Endothelial cell of umbilical vein (primary cell): ENCODE measurements around the gene CPNE7. TPM values are rescaled to one million over a fixed set of nuclear protein-coding genes. Genes with fewer than 3 reads are reported as not detected.

ENCODE experiments used
- BruUV-seq: library from RNA; stranded (reverse); fragments of 400-500 nt; replicated peaks from 2 replicates; lab custom pipeline; 2021; lab: Mats Ljungman, UMichigan
- CTCF ChIA-PET: fragments of 300-600, 350-600 bp; sonication (Branson Sonifier 250); formaldehyde crosslinking; loops from one replicate; lab custom pipeline; 2021; ENCODE audit warnings: antibody characterized with exemption, inconsistent platforms; lab: Charles Lee
- POLR2A ChIA-PET: fragments of 300-600, 350-600 bp; sonication (Branson Sonifier 250); formaldehyde crosslinking; loops from one replicate; lab custom pipeline; 2021; ENCODE audit warnings: antibody characterized with exemption, inconsistent platforms; lab: Charles Lee
- DNase-seq: peaks from one replicate; pipeline ENCODE4 v3.0.0-alpha.2; 2011; ENCODE audit warnings: low read depth, low spot score
- FAIRE-seq: peaks from 2 replicates; lab custom pipeline; 2011; peaks lifted over from hg19 to GRCh38; lab: Jason Lieb, UNC
- H2AFZ ChIP-seq: 2 replicates; pipeline ENCODE4 v1.6.0; 2012; ENCODE audit warnings: low read depth, low read length, control low read depth, inconsistent platforms
- H3K27ac ChIP-seq: 2 replicates; pipeline ENCODE4 v1.5.1; 2011; ENCODE audit warnings: low read depth, mild to moderate bottlenecking, control low read depth, low read length, moderate library complexity; ENCODE audit not compliant: insufficient read depth
- H3K27me3 ChIP-seq, 2 experiments: 2 replicates each; pipeline versions ENCODE4 v1.6.0 to v1.6.1; 2011; ENCODE audit warnings: low read length in 2 of 2, mixed read lengths in 1 of 2; ENCODE audit not compliant: control insufficient read depth in 2 of 2, insufficient read depth in 2 of 2
- H3K36me3 ChIP-seq, 2 experiments: 2 replicates in 1 of 2; 3 replicates in 1 of 2; pipeline ENCODE4 v1.5.1; 2011; ENCODE audit warnings: low read length in 2 of 2, mild to moderate bottlenecking in 1 of 2, moderate library complexity in 1 of 2; ENCODE audit not compliant: control insufficient read depth in 2 of 2, insufficient read depth in 2 of 2; ENCODE audit errors: extremely low read depth in 1 of 2
- H3K4me1 ChIP-seq: 3 replicates; pipeline ENCODE4 v1.5.1; 2011; ENCODE audit warnings: mild to moderate bottlenecking, low read length; ENCODE audit not compliant: control insufficient read depth, insufficient read depth; ENCODE audit errors: extremely low read depth
- H3K4me2 ChIP-seq: 2 replicates; pipeline ENCODE4 v1.6.1; 2011; ENCODE audit warnings: low read length, control low read depth, mixed read lengths; ENCODE audit not compliant: insufficient read depth
- H3K4me3 ChIP-seq, 3 experiments: fragments of 200-600 bp in 1 of 3; sonication (generic), shearing (Covaris generic) in 1 of 3; replicated peaks in 1 of 3; 2 replicates each; pipeline ENCODE4 v1.5.1; 2011 to 2016; ENCODE audit warnings: control low read depth in 3 of 3, low read length in 3 of 3, mild to moderate bottlenecking in 2 of 3, inconsistent platforms in 1 of 3, low read depth in 1 of 3, moderate library complexity in 1 of 3; ENCODE audit not compliant: insufficient read depth in 1 of 3
- H3K79me2 ChIP-seq: 2 replicates; pipeline ENCODE4 v1.6.0; 2012; ENCODE audit warnings: low read length, inconsistent platforms; ENCODE audit not compliant: control insufficient read depth, insufficient read depth
- H3K9ac ChIP-seq: replicated peaks from 2 replicates; pipeline ENCODE3; 2011; ENCODE audit warnings: low read length, control low read depth; ENCODE audit not compliant: insufficient read depth; ENCODE audit errors: extremely low read depth
- H3K9me1 ChIP-seq: replicated peaks from 3 replicates; pipeline ENCODE4 v1.6.0; 2011; ENCODE audit warnings: mild to moderate bottlenecking, low read length; ENCODE audit not compliant: control insufficient read depth, insufficient read depth; ENCODE audit errors: extremely low read depth
- H3K9me3 ChIP-seq: replicated peaks from 2 replicates; pipeline ENCODE4 v1.5.1; 2012; ENCODE audit warnings: low read length, inconsistent platforms; ENCODE audit not compliant: control insufficient read depth, insufficient read depth
- H4K20me1 ChIP-seq: replicated peaks from 2 replicates; pipeline ENCODE3; 2011; ENCODE audit warnings: mild to moderate bottlenecking, low read length; ENCODE audit not compliant: control insufficient read depth, insufficient read depth; ENCODE audit errors: extremely low read depth
- EZH2 ChIP-seq: IDR thresholded peaks from 2 replicates; pipeline ENCODE4 v1.6.1; 2012; ENCODE audit warnings: borderline replicate concordance, low read depth, mild to moderate bottlenecking, moderate library complexity, low read length, inconsistent platforms; ENCODE audit not compliant: severe bottlenecking
- FOS ChIP-seq: IDR thresholded peaks from 2 replicates; pipeline ENCODE4 v1.6.1; 2011; ENCODE audit warnings: mild to moderate bottlenecking, low read length, moderate library complexity, borderline replicate concordance; ENCODE audit not compliant: insufficient read depth
- GATA2 ChIP-seq: IDR thresholded peaks from 2 replicates; pipeline ENCODE4 v1.7.0; 2011; ENCODE audit warnings: low read depth, mild to moderate bottlenecking, moderate library complexity, mixed read lengths, low read length; ENCODE audit not compliant: insufficient read length, insufficient read depth
- JUN ChIP-seq: IDR thresholded peaks from 2 replicates; pipeline ENCODE4 v1.6.1; 2011; ENCODE audit warnings: borderline replicate concordance, low read depth; ENCODE audit not compliant: insufficient read length, insufficient read depth
- MYC ChIP-seq: IDR thresholded peaks from one replicate; pipeline ENCODE4 v1.6.1; 2011; ENCODE audit warnings: mild to moderate bottlenecking, low read depth, low read length
- POLR2A ChIP-seq: IDR thresholded peaks from 2 replicates; pipeline ENCODE4 v1.6.1; 2012; ENCODE audit warnings: low read depth, mild to moderate bottlenecking, control low read depth, low read length
- POLR2AphosphoS5 ChIP-seq: IDR thresholded peaks from 2 replicates; pipeline ENCODE4 v1.6.1; 2012; ENCODE audit warnings: low read depth, mild to moderate bottlenecking, control low read depth, low read length, moderate library complexity; ENCODE audit not compliant: insufficient read depth
- dilution Hi-C: fragments of 300-500 bp; cut with MboI; formaldehyde crosslinking; loops from one replicate; pipeline ENCODE4 v1.15.0; 2019; ENCODE audit warnings: low sequenced_read_pairs; ENCODE audit not compliant: extremely low pct_ligation_motif_present
- intact Hi-C: fragments of 100-400 bp; cut with micrococcal nuclease; formaldehyde crosslinking; loops from one replicate; pipeline ENCODE4 v1.10.0; 2022
- polyA plus RNA-seq, 4 experiments: library from polyadenylated mRNA; depleted of rRNA in 3 of 4; stranded (reverse) in 3 of 4; unstranded in 1 of 4; fragments of >200 nt; gene quantifications; 2 replicates each; pipeline versions ENCODE4 v1.2.1 to v1.2.3, GENCODE V29; 2011 to 2012; ENCODE audit warnings: missing spikeins in 1 of 4
- total RNA-seq: library from RNA; stranded (reverse); gene quantifications from 2 replicates; pipeline ENCODE4 v1.2.3, GENCODE V29; 2021
- TF ChIP-seq, protein P1 (sequence below), 2 donors: IDR thresholded peaks; 1 replicate in 1 of 2; 2 replicates in 1 of 2; pipeline ENCODE4 v1.5.1; 2011; ENCODE audit warnings: low read length in 2 of 2, mild to moderate bottlenecking in 2 of 2, moderate library complexity in 2 of 2, control low read depth in 1 of 2, inconsistent platforms in 1 of 2, low read depth in 1 of 2; ENCODE audit not compliant: insufficient read depth in 1 of 2; ENCODE audit errors: extremely low read depth in 1 of 2
- TF ChIP-seq, protein P2 (sequence below): IDR thresholded peaks from 2 replicates; pipeline ENCODE4 v1.6.1; 2011; ENCODE audit not compliant: insufficient read depth, insufficient read length

CPNE7 gene
- total and polyA plus RNA-seq, 2 donors (not counting 3 experiments of a cell fraction or from before 2014, with no cell fraction given), result 2.0 to 5.9 TPM

DNA sequence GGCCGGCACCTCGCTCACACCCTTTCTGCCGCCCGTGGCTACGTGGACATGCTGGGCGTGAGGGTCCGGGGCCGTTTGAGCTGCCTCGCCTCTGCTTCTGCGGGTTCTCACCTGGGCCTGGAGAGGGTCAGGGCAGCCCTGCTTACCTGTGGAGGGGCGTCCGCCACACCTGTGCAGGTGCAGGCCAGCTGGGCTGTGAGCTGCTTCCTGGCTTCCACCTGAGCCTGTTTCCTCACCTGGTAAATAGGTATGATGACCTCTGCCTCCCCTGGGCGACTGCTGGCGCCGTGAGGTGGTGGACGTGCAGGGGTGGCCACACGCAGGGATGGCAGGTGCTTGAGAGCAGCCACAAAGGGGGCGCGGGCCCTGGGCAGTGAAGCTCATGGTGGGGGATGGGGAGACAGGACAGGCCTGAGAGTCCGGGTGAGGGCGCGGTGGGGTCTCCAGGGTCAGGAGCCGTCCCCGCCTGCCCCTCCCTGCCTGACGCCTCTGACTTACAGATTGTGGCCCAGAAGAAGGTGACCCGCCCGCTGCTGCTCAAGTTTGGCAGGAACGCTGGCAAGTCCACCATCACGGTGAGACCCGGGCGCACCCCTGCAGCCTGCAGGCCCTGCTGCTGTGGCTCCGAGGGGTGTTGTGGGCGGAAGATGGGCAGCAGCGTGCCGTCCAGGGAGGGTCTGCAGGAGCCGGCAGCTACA, 7.8 kb downstream of the CPNE7 start:
- Histone ChIP-seq H3K4me3 (no peak overlapping the region), H3K4me2 (no peak overlapping the region), H3K4me1 (peaks cover 18% of the 10 kb centered on the region), H3K79me2 (no peaks in the 10 kb centered on the region), H3K27me3 (no peaks in the 10 kb centered on the region), H3K9ac (no peak overlapping the region), H3K9me3 (no peaks in the 10 kb centered on the region), H3K27ac (no peak overlapping the region), H3K36me3 (no peaks in the 10 kb centered on the region), H2AFZ (no peak overlapping the region), H4K20me1 (no peaks in the 10 kb centered on the region), H3K9me1 (no peaks in the 10 kb centered on the region)
- intact Hi-C loops (loop anchor here (5.0 kb wide), 1 partner anchor 39 kb away; no protein-coding TSS in a partner anchor), dilution Hi-C loops (no loop called here)
- FAIRE-seq (no peak), DNase-seq (no peak)
- POLR2A ChIA-PET, result no interaction called here
- BruUV-seq, result no TSS peak
- TF ChIP-seq EZH2 (no peak), FOS (no peak), JUN (no peak), POLR2A (no peak), POLR2AphosphoS5 (no peak), GATA2 (no peak), MYC (no peak)
- TF ChIP-seq, protein P1, sequence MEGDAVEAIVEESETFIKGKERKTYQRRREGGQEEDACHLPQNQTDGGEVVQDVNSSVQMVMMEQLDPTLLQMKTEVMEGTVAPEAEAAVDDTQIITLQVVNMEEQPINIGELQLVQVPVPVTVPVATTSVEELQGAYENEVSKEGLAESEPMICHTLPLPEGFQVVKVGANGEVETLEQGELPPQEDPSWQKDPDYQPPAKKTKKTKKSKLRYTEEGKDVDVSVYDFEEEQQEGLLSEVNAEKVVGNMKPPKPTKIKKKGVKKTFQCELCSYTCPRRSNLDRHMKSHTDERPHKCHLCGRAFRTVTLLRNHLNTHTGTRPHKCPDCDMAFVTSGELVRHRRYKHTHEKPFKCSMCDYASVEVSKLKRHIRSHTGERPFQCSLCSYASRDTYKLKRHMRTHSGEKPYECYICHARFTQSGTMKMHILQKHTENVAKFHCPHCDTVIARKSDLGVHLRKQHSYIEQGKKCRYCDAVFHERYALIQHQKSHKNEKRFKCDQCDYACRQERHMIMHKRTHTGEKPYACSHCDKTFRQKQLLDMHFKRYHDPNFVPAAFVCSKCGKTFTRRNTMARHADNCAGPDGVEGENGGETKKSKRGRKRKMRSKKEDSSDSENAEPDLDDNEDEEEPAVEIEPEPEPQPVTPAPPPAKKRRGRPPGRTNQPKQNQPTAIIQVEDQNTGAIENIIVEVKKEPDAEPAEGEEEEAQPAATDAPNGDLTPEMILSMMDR (IDR thresholded peaks at IDR 0.05; ENCODE audit: extremely low read depth in 1 of 2, insufficient read depth in 1 of 2, low read depth in 1 of 2, low read length in 2 of 2), result no peak
- TF ChIP-seq, protein P2, sequence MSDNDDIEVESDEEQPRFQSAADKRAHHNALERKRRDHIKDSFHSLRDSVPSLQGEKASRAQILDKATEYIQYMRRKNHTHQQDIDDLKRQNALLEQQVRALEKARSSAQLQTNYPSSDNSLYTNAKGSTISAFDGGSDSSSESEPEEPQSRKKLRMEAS, result no peak
- CTCF ChIA-PET, result interaction anchor here (0.8 to 1.6 kb wide), 3 partner anchors 17 to 19 kb away, joined by 3 to 4 read pairs (median 3); no protein-coding TSS in a partner anchor
